Gastroesophageal sphincter (tissue), 4 donors: ENCODE measurements around the gene MYT1. TPM values are rescaled to one million over a fixed set of nuclear protein-coding genes. Genes with fewer than 3 reads are reported as not detected.

ENCODE experiments used
- ATAC-seq: fragments of 150-250 bp; one replicate; pipeline ENCODE4 v1.9.1; 2016; ENCODE audit warnings: mild to moderate bottlenecking, moderate library complexity
- H3K27ac ChIP-seq, 4 donors: fragments of 200-600 bp; sonication (generic) in 3 of 4; 1 replicate in 3 of 4; 2 replicates in 1 of 4; pipeline ENCODE4 v1.5.1; 2016 to 2019
- H3K27me3 ChIP-seq: fragments of 200-600 bp; sonication (generic); one replicate; pipeline ENCODE4 v1.5.1; 2019
- H3K36me3 ChIP-seq, 2 donors: fragments of 200-600 bp; sonication (generic); one replicate each; pipeline ENCODE4 v1.5.1; 2019; ENCODE audit warnings: control low read depth in 1 of 2
- H3K4me1 ChIP-seq, 3 donors: fragments of 200-600 bp; sonication (generic); 1 replicate in 2 of 3; 2 replicates in 1 of 3; pipeline ENCODE4 v1.5.1; 2016 to 2019; ENCODE audit warnings: control low read depth in 2 of 3
- H3K4me3 ChIP-seq, 2 donors: fragments of 200-600 bp; sonication (generic); one replicate each; pipeline ENCODE4 v1.5.1; 2019; ENCODE audit warnings: mild to moderate bottlenecking in 1 of 2, moderate library complexity in 1 of 2
- H3K9me3 ChIP-seq, 3 donors: fragments of 200-600 bp; sonication (generic); one replicate each; pipeline ENCODE4 v1.5.1; 2017 to 2019; ENCODE audit warnings: control low read depth in 2 of 3
- EP300 ChIP-seq: sonication (generic); formaldehyde crosslinking; IDR thresholded peaks from one replicate; pipeline ENCODE4 v1.6.1; 2017; ENCODE audit warnings: antibody characterized with exemption, mild to moderate bottlenecking
- POLR2A ChIP-seq, 2 donors: fragments of 450-650 bp; IDR thresholded peaks; one replicate each; pipeline ENCODE4 v1.6.1; 2017; ENCODE audit warnings: antibody characterized with exemption in 2 of 2, mild to moderate bottlenecking in 2 of 2, moderate library complexity in 1 of 2
- POLR2AphosphoS5 ChIP-seq: sonication (generic); formaldehyde crosslinking; IDR thresholded peaks from one replicate; pipeline ENCODE4 v1.6.1; 2017; ENCODE audit warnings: antibody characterized with exemption
- WGBS, 2 donors: methylation state at CpG; one replicate each; pipeline ENCODE4 v1.1.5; 2018; ENCODE audit warnings: low coverage in 1 of 2; 5-methylcytosine and 5-hydroxymethylcytosine counted together
- total RNA-seq, 4 donors: library from RNA; depleted of rRNA; stranded (reverse); fragments of >200 nt; gene quantifications; one replicate each; pipeline ENCODE4 v1.1.0, GENCODE V29; 2016
- TF ChIP-seq, protein P1 (sequence below), 4 experiments: fragments of 200-600 bp in 2 of 4; fragments of 450-650 bp in 2 of 4; sonication (generic) in 1 of 4; IDR thresholded peaks; one replicate each; pipeline ENCODE4 v1.5.1; 2017 to 2019; ENCODE audit warnings: antibody characterized with exemption in 4 of 4, mild to moderate bottlenecking in 2 of 4, moderate library complexity in 2 of 4

MYT1 gene
- total RNA-seq, 4 donors from 2014 or later, result 0.04 to 0.27 TPM; not detected in 2

DNA sequence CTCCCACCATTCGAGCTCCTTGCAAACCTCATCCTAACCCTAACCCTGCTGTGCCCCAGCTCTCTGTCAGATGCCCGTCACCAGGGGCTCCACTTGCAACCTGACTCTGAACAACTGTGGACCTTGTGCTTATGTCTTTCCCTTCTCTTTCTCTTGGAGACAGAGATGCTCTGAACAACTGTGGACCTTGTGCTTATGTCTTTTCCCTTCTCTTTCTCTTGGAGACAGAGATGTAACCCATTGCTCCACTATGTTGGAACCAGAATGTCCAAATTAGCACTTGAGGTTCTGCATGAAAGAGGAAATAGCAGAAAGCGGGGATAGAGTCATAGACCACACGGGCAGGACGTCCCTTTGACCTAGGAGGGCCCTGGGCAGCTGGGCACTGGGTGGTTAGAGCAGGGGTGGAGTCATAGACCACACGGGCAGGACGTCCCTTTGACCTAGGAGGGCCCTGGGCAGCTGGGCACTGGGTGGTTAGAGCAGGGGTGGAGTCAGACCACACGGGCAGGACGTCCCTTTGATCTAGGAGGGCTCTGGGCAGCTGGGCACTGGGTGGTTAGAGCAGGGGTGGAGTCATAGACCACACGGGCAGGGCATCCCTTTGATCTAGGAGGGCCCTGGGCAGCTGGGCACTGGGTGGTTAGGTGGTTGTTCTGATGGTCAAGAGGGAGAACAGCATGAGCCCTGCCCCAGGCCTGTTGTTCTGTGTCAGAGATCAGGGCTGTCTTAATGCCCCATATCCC, 113.5 kb downstream of the MYT1 start:
- TF ChIP-seq, protein P1, sequence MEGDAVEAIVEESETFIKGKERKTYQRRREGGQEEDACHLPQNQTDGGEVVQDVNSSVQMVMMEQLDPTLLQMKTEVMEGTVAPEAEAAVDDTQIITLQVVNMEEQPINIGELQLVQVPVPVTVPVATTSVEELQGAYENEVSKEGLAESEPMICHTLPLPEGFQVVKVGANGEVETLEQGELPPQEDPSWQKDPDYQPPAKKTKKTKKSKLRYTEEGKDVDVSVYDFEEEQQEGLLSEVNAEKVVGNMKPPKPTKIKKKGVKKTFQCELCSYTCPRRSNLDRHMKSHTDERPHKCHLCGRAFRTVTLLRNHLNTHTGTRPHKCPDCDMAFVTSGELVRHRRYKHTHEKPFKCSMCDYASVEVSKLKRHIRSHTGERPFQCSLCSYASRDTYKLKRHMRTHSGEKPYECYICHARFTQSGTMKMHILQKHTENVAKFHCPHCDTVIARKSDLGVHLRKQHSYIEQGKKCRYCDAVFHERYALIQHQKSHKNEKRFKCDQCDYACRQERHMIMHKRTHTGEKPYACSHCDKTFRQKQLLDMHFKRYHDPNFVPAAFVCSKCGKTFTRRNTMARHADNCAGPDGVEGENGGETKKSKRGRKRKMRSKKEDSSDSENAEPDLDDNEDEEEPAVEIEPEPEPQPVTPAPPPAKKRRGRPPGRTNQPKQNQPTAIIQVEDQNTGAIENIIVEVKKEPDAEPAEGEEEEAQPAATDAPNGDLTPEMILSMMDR (IDR thresholded peaks at IDR 0.05), result no peak
- TF ChIP-seq EP300 (no peak), POLR2A (IDR thresholded peaks at IDR 0.05) (no peak)
- peaks cover 0 to 31% of the 10 kb centered on the region in 2 donors for H3K36me3 ChIP-seq
- no peak for ATAC-seq
- H3K4me3 ChIP-seq, result no peak overlapping the region
- no peaks in the 10 kb centered on the region for H3K9me3 ChIP-seq
- H3K27ac ChIP-seq, result no peak overlapping the region
- H3K4me1 ChIP-seq, result no peaks in the 10 kb centered on the region
- 79 to 86% methylated on average over 5 to 8 of the region's 10 CpGs for WGBS, 2 donors
- no peaks in the 10 kb centered on the region for H3K27me3 ChIP-seq

DNA sequence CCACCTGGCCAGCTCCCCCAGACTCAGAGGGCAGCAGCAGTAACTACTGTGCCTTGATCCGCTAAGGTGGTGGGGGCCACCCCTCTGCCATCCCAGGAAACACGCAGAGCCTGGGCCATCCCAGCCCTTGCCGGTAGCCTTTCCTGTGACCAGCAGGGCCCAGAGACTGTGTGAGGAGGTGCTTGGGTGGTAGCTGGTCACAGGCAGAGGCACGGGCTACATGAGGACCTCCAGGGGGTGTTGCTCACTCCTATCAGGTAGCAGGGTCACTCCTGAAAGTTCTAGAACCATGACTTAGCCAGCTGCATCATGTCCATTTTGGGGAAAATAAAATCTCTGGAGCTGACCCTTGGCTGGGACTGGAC, 114.0 kb downstream of the MYT1 start:
- Histone ChIP-seq H3K27ac (no peak overlapping the region), H3K9me3 (no peaks in the 10 kb centered on the region), H3K4me3 (no peak overlapping the region), H3K36me3 (peaks cover 0 to 25% of the 10 kb centered on the region in 2 donors), H3K4me1 (no peaks in the 10 kb centered on the region), H3K27me3 (no peaks in the 10 kb centered on the region)
- no peak for ATAC-seq
- no peak for TF ChIP-seq POLR2AphosphoS5
- no peak for TF ChIP-seq EP300
- TF ChIP-seq, protein P1 (IDR thresholded peaks at IDR 0.05), result no peak
- TF ChIP-seq POLR2A (IDR thresholded peaks at IDR 0.05), result no peak
- WGBS, 2 donors, result no CpG with 5 or more reads among the region's 4 CpGs

GRCh38 chr20:64279826-64280459, 115.7 kb downstream of the MYT1 start:
- Histone ChIP-seq H3K4me1 (no peaks in the 10 kb centered on the region), H3K9me3 (no peaks in the 10 kb centered on the region), H3K27ac (no peak overlapping the region), H3K36me3 (peaks cover 0 to 11% of the 10 kb centered on the region in 2 donors), H3K4me3 (no peak overlapping the region), H3K27me3 (no peaks in the 10 kb centered on the region)
- TF ChIP-seq POLR2AphosphoS5 (no peak), EP300 (no peak), POLR2A (IDR thresholded peaks at IDR 0.05) (no peak)
- TF ChIP-seq, protein P1 (IDR thresholded peaks at IDR 0.05), result no peak
- WGBS, 2 donors, result 90% methylated on average over 4 of the region's 7 CpGs; no CpG with 5 or more reads in 1 of the 2 donors
- ATAC-seq, result no peak

GRCh38 chr20:64280460-64280843, 116.2 kb downstream of the MYT1 start:
- no peaks in the 10 kb centered on the region for H3K27me3 ChIP-seq
- ATAC-seq, result no peak
- H3K4me1 ChIP-seq, result no peaks in the 10 kb centered on the region
- H3K36me3 ChIP-seq, result peaks cover 0 to 11% of the 10 kb centered on the region in 2 donors
- WGBS, 2 donors, result 88 to 89% methylated on average over 3 of the region's 3 CpGs
- no peak overlapping the region for H3K4me3 ChIP-seq
- no peak overlapping the region for H3K27ac ChIP-seq
- no peak for TF ChIP-seq EP300
- no peak for TF ChIP-seq POLR2AphosphoS5
- TF ChIP-seq POLR2A (IDR thresholded peaks at IDR 0.05), result no peak
- TF ChIP-seq, protein P1 (IDR thresholded peaks at IDR 0.05), result no peak
- no peaks in the 10 kb centered on the region for H3K9me3 ChIP-seq

DNA sequence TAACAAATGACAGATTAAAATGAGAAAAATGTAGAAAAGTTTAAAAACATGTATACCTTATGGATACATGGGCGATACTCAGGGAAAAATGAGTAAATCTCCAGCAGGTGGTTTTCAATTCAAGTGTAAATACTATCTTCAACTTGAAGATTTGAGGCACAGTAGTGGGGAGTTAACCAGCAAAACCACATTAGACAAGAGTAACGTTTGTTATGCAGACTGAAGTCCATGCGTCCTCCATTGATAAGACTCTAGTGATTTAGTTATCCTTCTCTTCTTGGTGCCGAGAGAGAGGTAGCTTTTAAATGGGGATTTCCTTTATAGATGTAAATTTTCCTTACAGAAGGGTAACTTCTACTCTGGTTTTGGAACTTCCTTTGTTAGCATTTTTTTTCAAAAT, 119.4 kb downstream of the MYT1 start:
- no peak for TF ChIP-seq POLR2AphosphoS5
- no peak for TF ChIP-seq POLR2A (IDR thresholded peaks at IDR 0.05)
- TF ChIP-seq EP300, result no peak
- TF ChIP-seq, protein P1 (IDR thresholded peaks at IDR 0.05), result no peak

More for the DNA sequence above, 119.4 kb downstream of the MYT1 start:
- H3K4me1 ChIP-seq, result no peaks in the 10 kb centered on the region
- H3K27ac ChIP-seq, result no peak overlapping the region
- no peaks in the 10 kb centered on the region for H3K36me3 ChIP-seq
- no peak for ATAC-seq
- H3K27me3 ChIP-seq, result no peaks in the 10 kb centered on the region
- WGBS, 2 donors, result 64 to 88% methylated on average over 4 of the region's 4 CpGs
- H3K9me3 ChIP-seq, result no peaks in the 10 kb centered on the region
- H3K4me3 ChIP-seq, result no peak overlapping the region
